A673 (cell line): Measurements from ENCODE around the gene EML1.

Experiments
- CTCF ChIP-seq: fragments of 300-800, 200-600 bp; sonication (generic); conservative IDR thresholded peaks from 2 replicates; pipeline ENCODE4 v1.5.1; 2017; ENCODE audit warnings: low read depth, mild to moderate bottlenecking, antibody characterized with exemption, low read length, moderate library complexity, mixed read lengths
- EZH2 ChIP-seq: fragments of 200-600 bp; sonication (generic); IDR thresholded peaks from 2 replicates; pipeline ENCODE4 v1.6.1; 2017; ENCODE audit warnings: borderline replicate concordance, low read depth, mild to moderate bottlenecking, mixed read lengths, antibody characterized with exemption, low read length; ENCODE audit not compliant: poor library complexity, severe bottlenecking

GRCh38 chr14:99800781-99801180 is 7.6 kb downstream of the EML1 start:
- TF ChIP-seq CTCF (no peak), EZH2 (no peak)
